Stimulated activated CD4-positive, alpha-beta T cell treated with anti-CD3 and anti-CD28 coated beads, Interleukin-1b, Interleukin-23, amount 100 ng/mL, for 1 hour (primary cell): ENCODE data around the gene SORBS2.

Experiments used
- DNase-seq, 2 donors: peaks; one replicate each; pipeline ENCODE4 v3.0.0-alpha.2; 2020; ENCODE audit warnings: low read depth in 2 of 2

SORBS2 gene

DNA sequence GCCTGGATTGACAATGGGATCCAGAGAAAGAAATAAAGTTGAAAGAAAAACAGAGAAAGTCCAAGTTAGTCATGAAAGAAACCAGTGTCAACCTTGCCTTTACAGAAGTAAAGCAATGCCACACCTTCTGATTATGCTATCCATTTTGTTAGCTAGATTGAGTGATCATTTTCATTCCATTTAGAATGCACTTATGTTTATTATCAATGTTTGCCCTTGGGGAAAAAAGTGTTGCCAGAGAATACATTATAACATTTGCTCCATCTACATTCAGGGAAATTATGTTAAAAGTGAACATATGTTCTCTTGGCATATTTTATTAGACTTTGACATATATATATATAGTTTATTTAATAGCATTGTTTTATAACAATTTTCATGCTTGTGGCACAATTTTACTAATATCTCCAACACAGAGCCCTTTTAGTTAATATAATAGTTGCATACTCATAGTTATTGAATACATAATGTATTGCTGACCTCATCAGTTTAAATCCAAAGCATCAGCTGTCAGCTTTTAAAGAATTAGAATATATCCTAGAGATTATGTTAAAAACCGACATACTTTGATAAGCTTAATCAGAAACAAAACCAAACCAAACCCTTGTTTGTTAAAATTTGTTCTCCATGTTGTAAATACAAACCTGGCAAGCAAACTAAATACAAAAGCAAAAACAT is 134.2 kb downstream of the SORBS2 start:
- no peak for DNase-seq

DNA sequence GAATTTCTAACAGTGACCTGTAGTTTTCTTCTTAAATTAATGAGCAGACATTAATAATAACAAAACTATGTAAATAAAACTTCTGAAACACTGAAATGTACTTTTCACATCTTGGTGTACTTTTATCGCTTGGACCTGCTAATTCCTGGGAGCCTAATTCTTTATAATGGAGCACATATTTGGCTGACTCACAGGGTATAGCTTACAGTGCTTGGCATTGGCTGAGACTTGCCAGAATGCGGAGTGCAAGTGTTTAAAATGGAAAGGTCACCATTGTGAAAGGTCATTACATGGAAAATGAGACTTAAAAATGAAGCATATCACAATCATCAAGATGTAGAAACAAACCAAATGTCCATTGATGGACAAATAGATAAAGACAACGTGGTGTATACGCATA is 139.4 kb downstream of the SORBS2 start:
- no peak for DNase-seq

DNA sequence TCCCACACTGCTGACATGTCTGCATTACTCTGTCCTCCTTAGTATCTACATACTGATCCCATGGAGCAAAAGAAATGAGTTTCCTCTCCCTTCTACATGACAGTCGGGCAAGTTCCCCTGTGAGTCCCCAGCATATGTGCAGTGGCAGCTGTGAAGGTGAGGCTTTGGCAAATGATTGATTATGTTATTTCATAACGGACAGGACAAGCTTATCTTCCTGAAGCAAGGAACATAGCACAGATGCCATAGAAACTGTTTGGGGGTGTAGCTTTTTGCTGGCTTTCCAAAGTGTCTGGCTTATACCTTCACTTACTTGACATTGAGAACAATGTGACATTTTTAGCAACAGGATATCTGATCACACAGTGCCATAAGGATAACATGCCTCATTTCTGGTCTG is 139.8 kb downstream of the SORBS2 start:
- DNase-seq: no peak

DNA sequence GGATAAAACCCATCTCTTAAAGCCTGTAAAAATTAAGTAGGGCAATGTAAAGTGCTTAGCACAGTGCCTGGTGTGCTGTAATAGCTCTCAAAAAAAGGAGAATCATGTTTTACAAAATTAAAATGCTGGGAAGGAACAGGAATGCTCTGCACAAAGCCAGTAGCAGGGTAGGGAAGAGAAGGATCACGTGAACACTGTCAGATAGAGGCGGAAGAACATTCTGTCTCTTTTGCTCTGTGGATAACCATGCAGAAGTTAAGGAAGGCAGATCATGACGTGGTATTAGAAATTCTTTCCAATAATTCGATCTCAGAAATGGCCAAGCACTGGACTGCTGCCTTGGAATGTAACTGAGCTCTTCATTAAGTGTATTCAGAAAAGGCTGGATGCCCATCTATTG is 140.5 kb downstream of the SORBS2 start:
- no peak for DNase-seq

DNA sequence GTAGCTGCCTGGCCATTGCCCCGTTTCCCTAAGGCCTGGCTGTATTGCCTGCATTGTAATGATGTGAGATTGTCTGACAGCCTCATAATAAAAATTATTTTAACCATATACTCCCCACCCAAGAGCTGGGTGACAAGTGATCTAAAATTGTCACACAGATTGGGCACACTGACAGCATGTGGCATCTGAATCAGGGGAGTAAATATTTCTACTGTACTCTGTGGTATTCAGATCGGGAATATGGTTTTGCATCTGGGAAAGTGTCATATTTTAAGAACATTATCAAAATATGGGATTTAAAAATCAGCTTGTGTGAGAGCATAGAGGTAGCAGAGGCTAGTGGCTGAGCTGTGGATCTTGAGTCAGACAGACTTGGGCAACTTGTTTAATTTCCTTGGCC is 140.9 kb downstream of the SORBS2 start:
- no peak for DNase-seq

DNA sequence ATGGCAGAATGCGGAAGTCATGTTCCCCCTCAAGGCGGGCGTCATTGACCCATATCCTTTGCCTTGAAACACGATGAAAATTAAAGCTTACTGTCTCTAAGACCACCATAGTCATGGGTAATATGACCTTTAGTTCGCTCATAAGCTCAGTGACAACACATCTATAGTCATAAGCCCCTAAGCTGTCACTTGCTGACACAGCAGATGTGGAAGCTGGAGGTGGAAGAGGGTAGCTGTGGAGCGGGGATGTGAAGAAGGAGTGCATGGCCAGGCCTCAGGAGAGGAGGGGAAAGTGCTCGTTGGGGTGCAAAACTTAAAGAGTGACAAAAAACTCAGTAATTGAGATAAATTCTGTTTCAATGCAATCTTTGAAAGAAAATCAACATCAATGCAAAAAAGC is 142.7 kb downstream of the SORBS2 start:
- no peak for DNase-seq

DNA sequence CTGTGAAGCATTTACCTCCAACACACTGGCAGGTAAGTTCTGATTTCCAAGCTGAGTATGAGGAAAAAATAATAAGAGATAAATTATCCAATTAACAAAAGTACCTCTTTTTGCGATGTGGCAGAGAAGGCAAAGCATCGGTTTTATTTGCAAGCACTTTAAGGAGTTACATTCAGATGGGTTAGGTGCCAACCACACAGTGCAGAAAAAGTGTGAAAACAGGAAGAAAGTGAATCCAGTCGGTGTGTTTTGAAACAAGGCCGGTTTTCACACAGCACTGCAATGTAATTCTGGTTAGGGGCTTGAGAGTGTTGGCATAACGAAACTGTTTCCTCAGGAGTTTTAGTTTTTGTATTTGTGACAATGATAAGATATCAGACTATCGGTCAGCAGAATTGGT is 145.8 kb downstream of the SORBS2 start:
- DNase-seq: no peak

DNA sequence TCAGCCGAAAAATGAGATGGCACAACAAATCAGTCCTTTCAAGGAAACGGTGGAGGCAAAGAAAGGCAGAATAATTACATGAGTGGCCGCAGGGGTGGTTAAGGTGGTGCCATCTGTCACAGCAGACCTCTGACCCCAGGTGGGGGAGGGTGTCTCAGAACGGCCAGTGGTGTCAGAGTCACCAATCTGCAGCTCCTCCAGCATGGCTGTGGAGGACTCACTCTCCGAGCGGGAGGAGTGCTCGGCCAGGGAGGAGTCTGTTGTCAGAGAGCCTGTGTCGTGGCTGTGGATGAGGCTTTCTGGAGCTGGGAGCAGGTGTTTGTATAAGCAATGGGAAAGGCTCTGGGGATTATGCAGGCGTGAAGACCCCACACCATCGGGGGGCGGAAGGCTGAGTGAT is 146.3 kb downstream of the SORBS2 start:
- DNase-seq: no peak

DNA sequence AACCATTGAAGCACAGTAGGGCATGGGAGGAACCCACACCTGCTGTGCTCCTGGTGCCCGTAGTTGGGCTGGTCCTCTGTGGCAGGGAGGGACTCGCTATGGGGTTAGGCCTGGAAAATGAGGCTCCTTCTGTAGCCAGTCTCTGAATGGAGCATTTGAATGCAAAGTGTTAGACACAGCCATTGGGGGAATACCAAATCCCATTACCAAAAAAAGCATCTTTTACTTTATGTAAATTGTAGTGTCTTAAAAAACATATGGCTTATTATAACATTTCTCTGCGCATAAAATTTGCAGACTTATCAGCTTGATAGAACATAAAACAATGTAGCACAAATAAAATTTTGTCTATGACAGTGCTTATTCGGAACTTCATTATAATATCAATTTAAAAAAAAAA is 147.5 kb downstream of the SORBS2 start:
- no peak for DNase-seq

DNA sequence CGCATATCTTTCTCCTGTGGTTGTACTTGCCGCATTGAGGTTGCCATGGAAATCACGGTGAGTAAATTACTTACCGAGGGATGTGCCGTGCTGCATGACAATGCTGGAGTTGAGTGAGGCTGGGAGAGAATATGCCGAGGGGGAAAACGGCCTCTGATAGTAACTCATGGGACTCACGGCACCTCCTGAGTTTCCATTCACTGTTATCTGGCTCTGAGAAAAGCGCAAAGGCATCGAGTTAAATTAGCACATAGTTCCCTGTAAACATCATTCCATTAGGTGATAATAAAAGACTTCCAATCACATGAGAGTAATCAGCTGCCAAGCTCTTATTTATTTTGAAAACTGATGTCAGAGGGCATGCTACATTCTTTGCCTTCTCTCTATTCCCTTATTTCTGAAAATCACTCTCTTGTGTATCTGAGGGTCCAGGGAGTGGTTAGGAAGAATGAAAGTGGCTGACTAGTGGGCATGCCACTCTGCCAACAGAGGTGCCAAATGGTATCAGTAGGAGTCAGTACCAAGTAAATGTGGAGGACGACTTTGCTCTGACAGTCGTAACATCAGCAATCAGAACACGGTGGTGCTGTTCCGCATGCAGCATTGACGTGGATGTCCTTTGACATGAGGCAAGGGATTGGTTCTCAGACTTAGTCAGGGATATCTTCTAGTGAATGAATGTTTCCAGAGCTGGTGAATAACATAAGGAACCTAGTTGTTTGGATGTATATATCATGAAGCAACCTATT is 149.8 kb downstream of the SORBS2 start:
- DNase-seq: no peak

DNA sequence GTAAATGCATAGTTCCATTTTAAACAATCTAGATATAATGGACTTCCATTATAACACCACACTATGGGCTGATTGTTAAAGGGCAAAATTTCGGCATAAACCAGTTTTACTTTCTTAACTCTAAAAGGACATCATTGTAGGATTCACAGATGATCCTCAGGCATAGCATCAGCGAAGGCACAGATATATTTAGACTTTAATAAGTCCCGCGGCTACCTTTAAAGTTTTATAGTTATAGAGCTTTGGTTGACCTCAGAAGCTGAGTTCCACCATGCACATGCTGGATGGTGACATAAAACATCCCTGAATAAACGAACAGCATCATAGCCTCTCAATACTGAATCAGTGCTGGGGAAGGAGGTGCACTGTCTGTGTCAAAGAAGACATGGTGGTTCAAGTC is 151.7 kb downstream of the SORBS2 start:
- no peak for DNase-seq

DNA sequence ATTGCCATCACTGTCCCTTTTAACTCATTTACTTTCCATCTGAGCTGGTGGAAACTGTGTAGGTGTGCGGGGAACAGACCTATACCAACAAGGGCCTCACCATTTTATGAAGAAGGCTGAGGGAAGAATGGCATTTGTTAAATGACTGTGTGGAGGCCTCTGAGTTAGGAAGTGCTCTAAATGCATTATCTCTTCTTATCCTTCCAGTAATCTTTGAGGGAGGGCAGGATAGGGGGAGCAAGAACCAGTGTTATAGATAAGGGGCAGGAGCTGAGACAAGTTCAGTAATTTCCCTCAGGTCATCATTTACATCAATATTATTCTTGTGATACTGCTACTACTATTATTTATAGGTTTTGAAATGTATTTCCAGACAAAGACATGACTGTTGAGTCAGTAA is 154.3 kb downstream of the SORBS2 start:
- DNase-seq: no peak

DNA sequence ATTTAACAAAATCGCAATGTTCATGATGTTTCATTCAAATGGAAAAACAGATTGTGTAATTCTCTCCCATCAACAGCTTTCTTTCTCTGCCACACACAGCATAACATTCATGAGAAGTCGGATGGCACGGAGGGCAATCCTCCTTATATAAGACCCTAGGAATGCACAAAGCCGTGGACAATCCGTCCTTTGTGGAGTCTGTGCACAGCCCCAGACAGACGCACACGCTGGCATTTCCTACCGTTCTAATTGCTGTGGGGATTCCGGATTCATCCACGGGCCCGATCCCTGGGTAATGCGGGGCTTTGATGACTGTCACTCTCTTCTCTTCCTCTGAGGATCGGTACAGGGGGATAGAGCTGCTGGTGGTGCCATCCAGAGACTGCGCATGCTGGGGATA is 154.8 kb downstream of the SORBS2 start:
- DNase-seq: no peak

DNA sequence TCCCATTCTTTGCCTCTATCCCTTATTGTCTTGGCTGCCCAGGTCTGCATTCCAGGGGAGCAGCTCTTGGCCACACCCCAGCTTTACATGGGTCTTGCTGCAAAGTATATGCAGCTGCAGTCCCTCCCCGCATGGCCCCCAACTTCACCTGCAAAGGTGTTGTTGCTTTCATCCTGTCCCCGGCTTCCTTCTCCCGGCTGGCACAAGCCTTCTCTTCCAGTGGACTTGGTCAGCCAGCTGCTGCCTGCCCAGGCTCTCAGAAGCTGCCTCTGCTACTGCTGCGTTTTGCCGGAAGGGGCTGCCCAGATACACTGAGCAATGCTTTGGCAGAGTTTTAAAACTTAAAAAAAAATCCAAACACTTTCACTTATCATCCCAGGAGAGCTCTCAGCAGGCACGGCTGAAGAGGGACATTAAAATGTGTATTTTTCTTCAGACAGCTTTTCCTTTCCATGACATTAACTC is 155.5 kb downstream of the SORBS2 start:
- DNase-seq: no peak

DNA sequence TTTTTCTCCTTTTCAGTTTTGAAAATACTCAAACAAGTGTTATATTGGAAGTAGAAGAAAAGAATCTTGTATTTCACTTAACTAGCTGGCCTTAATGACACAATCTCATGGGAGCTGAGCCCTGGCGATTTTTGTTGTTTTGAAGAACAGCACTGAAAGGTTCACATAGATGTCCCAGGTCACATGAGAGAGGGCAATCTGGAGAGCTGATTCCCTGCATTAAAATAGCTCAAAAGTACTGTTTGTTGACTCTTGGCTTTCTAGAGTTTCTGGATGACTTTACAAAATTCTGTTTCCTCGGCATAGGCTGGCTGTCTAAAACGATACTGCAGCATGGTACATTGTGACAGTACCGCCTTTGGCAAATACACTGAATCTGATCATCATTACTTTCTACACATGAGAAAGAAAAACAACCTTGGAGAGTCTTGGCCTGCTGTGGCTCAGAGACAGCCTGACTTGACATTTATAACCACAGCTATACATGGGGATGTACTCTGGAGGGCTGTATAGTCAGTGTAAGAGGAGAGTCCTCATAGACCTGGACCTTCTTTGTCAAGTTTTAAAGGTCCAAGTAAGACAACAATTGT is 156.9 kb downstream of the SORBS2 start:
- DNase-seq: no peak

DNA sequence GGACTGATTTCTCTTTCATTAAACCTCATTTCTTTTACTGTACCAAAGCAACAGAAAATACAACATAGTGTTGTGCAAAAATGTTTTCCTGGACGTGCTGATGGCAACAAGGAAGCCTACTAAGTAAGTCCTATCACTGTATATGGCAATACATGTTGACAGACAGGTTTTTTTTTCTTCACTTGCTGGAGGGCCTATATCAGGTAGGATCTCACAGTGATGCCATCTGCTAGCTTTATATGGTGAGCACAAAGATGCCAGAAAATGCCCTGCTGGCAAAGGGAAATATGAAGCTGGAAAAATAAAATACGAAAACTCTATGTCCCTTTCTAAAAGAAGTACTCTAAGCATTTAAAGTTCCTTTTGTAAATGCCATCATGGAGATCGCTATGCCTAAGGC is 157.7 kb downstream of the SORBS2 start:
- DNase-seq: no peak

DNA sequence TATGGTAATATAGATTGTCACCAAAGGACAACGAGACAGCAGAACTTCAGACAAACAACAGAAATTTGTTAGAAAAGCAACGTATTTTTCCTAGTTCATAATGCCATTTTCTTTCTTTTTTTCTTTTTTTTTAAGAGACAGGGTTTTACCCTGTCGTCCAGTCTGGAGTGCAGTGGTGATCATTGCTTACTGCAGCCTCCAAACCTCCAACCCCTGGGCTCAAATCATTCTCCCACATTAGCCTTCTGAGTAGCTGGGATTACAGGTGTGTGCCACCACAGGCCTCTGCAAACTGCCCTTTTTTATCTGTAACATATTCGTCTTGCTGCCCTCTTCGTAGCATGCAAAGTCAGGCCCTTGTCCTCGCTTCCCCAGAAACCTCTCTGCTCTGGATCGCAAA is 160.1 kb downstream of the SORBS2 start:
- DNase-seq: no peak

DNA sequence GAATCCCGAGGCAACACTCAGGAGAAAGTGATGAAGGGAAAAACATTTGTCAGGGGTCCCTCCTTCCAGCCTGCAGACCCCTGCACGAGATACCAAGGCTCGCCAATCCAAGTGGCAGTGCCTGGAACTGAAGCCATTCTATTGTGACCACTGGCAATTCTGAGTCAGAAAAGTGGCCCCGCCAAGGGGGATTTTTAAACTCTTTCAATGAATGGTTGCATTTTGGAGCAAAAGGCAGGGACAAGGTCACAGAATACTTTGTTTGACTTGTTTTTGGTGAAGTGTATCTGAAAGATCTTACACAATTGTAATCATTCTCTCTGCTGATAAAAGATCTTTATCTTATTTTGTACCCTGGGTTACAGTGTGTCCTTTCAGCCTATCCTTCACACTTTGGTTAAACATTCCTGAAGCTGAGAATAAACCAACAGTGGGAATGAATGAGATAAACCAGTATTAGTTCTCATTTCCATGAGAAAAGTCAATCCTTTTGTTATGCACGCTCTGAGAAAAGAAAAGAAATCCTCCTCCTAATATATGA is 160.8 kb downstream of the SORBS2 start:
- no peak for DNase-seq

DNA sequence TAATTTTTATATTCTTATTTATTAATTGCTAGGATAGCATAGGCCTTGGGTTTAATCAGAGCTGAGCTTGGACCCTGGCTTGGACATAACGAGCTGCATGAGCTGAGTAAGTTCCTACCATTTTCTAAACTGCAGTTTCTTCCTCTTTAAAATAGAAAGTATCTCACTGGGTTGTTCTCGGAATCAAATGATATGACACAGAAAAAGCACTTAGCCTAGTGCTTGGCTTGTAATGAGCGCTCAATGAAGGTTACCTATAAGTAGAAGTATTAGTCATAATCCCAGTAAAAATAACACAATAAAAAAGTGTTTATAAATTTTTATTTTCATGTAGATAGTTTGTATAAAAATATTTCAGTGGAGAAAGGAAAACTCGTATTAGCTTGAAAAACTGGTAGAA is 163.4 kb downstream of the SORBS2 start:
- no peak for DNase-seq

DNA sequence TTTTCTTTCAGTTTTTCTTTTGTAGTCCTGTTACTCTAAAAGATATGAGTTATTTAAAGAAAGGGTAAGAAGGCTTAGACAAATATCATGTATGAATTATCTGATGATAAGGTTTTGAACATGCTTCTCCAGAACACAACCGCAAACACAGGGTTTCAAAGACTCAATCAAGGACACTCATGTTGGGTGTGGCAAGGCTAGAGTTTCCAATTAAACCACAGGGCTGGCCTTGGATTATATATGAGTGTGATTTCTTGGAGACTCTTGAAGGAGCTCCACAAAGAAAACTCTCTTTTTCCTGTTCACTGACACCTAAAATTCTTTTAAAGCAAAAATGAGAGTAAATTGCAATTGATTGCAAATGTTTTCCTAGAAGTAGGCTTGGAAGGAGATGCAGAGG is 166.6 kb downstream of the SORBS2 start:
- no peak for DNase-seq

DNA sequence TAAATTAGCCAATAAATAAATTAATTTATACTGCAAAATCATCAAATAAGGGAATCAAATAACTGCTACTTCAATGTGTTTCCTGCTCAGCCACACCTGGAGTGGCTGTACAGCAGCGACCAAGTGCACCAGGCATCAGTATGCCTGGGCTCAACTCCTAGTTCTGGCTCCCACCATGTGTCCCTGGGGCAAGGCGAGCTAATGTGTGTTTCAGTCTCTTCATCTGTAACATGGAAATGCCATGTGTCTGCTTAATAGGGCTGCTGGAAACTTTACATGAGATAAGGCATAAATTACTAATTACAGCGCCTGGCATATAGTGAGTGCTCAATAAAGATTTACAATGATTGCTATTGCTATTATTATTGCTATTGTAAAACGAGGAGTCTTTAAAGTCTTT is 167.6 kb downstream of the SORBS2 start:
- no peak for DNase-seq

DNA sequence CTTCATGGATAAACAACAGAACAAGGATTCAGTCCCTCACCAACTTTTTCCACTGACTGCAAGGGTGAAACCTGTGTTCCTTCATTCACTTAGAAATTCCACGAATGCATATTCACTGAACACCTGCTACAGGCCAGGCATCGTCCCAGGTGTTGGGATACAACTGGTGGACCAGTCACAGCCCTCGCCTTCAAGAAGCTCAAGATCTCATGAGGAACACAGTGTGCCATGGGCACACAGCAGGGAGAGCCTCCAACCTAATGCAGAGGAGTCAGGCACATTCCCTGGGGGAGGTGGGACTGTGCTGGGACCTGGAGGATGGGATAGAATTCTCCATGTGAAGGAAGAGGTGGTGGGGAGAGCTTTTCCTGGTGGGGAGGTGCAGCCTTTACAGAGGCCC is 169.1 kb downstream of the SORBS2 start:
- DNase-seq: no peak
